ENCODE results near the gene MAF. TPM values are rescaled to one million over a fixed set of nuclear protein-coding genes. Genes with fewer than 3 reads are reported as not detected.

MAF gene
- total RNA-seq (2014; rRNA removed) = 2.4 and 2.6 TPM in 2 replicates
- 2.8 TPM for polyA plus RNA-seq (2012)

- DNase-seq (ENCODE audit: low read depth) = peak; percentile 91
These were observed at the start of gene MAF for GRCh38 chr16:79600638-79601091. TSS of gene MAF (minus strand) at chr16:79600737. CDS start at chr16:79599902, 835 bp downstream.

GRCh38 chr16:79648826-79649225, 48.3 kb upstream of the MAF start:
- DNase-seq (ENCODE audit: low read depth) = no peak

GRCh38 chr16:79647586-79647985, 47.0 kb upstream of the MAF start:
- no peak for DNase-seq (ENCODE audit: low read depth)

- DNase-seq (ENCODE audit: low read depth) = no peak
These were observed 45.2 kb upstream of the MAF start for GRCh38 chr16:79645701-79646100.

GRCh38 chr16:79644971-79645667, 44.6 kb upstream of the MAF start:
- no peak for DNase-seq (ENCODE audit: low read depth)

GRCh38 chr16:79642652-79643051, 42.1 kb upstream of the MAF start:
- no peak for DNase-seq (ENCODE audit: low read depth)

- peak; percentile 55 for DNase-seq (ENCODE audit: low read depth)
These were observed 40.2 kb upstream of the MAF start for GRCh38 chr16:79640513-79641360.

GRCh38 chr16:79639576-79640311, 39.2 kb upstream of the MAF start:
- no peak for DNase-seq (ENCODE audit: low read depth)

- DNase-seq (ENCODE audit: low read depth) = no peak
These were observed 37.8 kb upstream of the MAF start for GRCh38 chr16:79638386-79638785.

GRCh38 chr16:79635488-79635887, 35.0 kb upstream of the MAF start:
- DNase-seq (ENCODE audit: low read depth) = no peak

- DNase-seq (ENCODE audit: low read depth) = no peak
These were observed 33.8 kb upstream of the MAF start for GRCh38 chr16:79634298-79634697.

GRCh38 chr16:79632289-79632688, 31.8 kb upstream of the MAF start:
- peak; percentile 48 for DNase-seq (ENCODE audit: low read depth)

- DNase-seq (ENCODE audit: low read depth) = no peak
These were observed 28.5 kb upstream of the MAF start for GRCh38 chr16:79628988-79629387.

GRCh38 chr16:79628501-79628975, 28.0 kb upstream of the MAF start:
- peak; percentile 90 for DNase-seq (ENCODE audit: low read depth)

GRCh38 chr16:79627092-79627491, 26.6 kb upstream of the MAF start:
- no peak for DNase-seq (ENCODE audit: low read depth)

GRCh38 chr16:79625738-79626137, 25.2 kb upstream of the MAF start:
- no peak for DNase-seq (ENCODE audit: low read depth)

- no peak for DNase-seq (ENCODE audit: low read depth)
These were observed 23.3 kb upstream of the MAF start for GRCh38 chr16:79623824-79624223.

GRCh38 chr16:79623062-79623461, 22.5 kb upstream of the MAF start:
- DNase-seq (ENCODE audit: low read depth) = no peak

GRCh38 chr16:79621027-79621426, 20.5 kb upstream of the MAF start:
- DNase-seq (ENCODE audit: low read depth) = no peak

- no peak for DNase-seq (ENCODE audit: low read depth)
These were observed 18.1 kb upstream of the MAF start for GRCh38 chr16:79618692-79619050.

GRCh38 chr16:79618041-79618691, 17.6 kb upstream of the MAF start:
- DNase-seq (ENCODE audit: low read depth) = no peak
